SK-N-SH (cell line): ENCODE data around the gene THSD8. TPM values are rescaled to one million over a fixed set of nuclear protein-coding genes. Genes with fewer than 3 reads are reported as not detected.

Experiments used
- CTCF ChIA-PET: fragments of 300-600, 350-600 bp; formaldehyde crosslinking; extraction: SDS; loops from one replicate; lab custom pipeline; 2021; lab: Yijun Ruan, JAX
- POLR2A ChIA-PET: fragments of 350-600 bp; sonication (Branson Sonifier 250); formaldehyde crosslinking; extraction: SDS; loops from one replicate; lab custom pipeline; 2020; ENCODE audit warnings: antibody characterized with exemption, inconsistent platforms; lab: Yijun Ruan, JAX
- DNase-seq: peaks from one replicate; pipeline ENCODE4 v3.0.0; 2012
- H2AFZ ChIP-seq: fragments of 200-600 bp; sonication (generic); 2 replicates; pipeline ENCODE4 v1.8.1; 2016; ENCODE audit warnings: antibody characterized with exemption, mild to moderate bottlenecking, low read depth
- H3F3A ChIP-seq: fragments of 200-600 bp; sonication (generic); replicated peaks from 2 replicates; pipeline ENCODE3; 2016; ENCODE audit warnings: antibody characterized with exemption, mild to moderate bottlenecking; ENCODE audit not compliant: insufficient read depth
- H3K27ac ChIP-seq, 2 experiments: fragments of 200-500 bp in 1 of 2; fragments of 200-600 bp in 1 of 2; sonication (Bioruptor generic) in 1 of 2; sonication (generic), shearing (Covaris generic) in 1 of 2; 2 replicates each; pipeline versions ENCODE4 v1.5.1 to v1.6.1; 2014 to 2016; ENCODE audit warnings: low read depth in 2 of 2, inconsistent platforms in 1 of 2, low read length in 1 of 2, mild to moderate bottlenecking in 1 of 2, mixed read lengths in 1 of 2
- H3K27me3 ChIP-seq: fragments of 200-600 bp; sonication (generic), shearing (Covaris generic); 2 replicates; pipeline ENCODE4 v1.6.1; 2016; ENCODE audit warnings: mixed run types; ENCODE audit not compliant: insufficient read depth
- H3K36me3 ChIP-seq, 2 experiments: fragments of 200-500 bp in 1 of 2; fragments of 200-600 bp in 1 of 2; sonication (Bioruptor generic) in 1 of 2; sonication (generic) in 1 of 2; replicated peaks in 1 of 2; 2 replicates each; pipeline versions ENCODE3 to v1.5.1; 2014 to 2016; ENCODE audit warnings: low read length in 1 of 2, mild to moderate bottlenecking in 1 of 2; ENCODE audit not compliant: insufficient read depth in 2 of 2, control insufficient read depth in 1 of 2
- H3K4me1 ChIP-seq, 2 experiments: fragments of 200-500 bp in 1 of 2; fragments of 200-600 bp in 1 of 2; sonication (Bioruptor generic) in 1 of 2; sonication (generic), shearing (Covaris generic) in 1 of 2; 2 replicates each; pipeline versions ENCODE4 v1.5.1 to v1.6.1; 2014 to 2016; ENCODE audit warnings: low read depth in 1 of 2, low read length in 1 of 2, mixed run types in 1 of 2; ENCODE audit not compliant: insufficient read depth in 2 of 2, control insufficient read depth in 1 of 2
- H3K4me2 ChIP-seq: fragments of 200-600 bp; sonication (generic), shearing (Covaris generic); 2 replicates; pipeline ENCODE4 v1.6.1; 2017; ENCODE audit warnings: mixed run types
- H3K4me3 ChIP-seq, 2 experiments: fragments of 200-500 bp in 1 of 2; fragments of 200-600 bp in 1 of 2; sonication (Bioruptor generic) in 1 of 2; sonication (generic), shearing (Covaris generic) in 1 of 2; 2 replicates each; pipeline versions ENCODE4 v1.5.1 to v1.8.1; 2014 to 2016; ENCODE audit warnings: low read depth in 2 of 2, inconsistent platforms in 1 of 2, low read length in 1 of 2, mild to moderate bottlenecking in 1 of 2, mixed read lengths in 1 of 2, moderate library complexity in 1 of 2
- H3K79me2 ChIP-seq: fragments of 200-600 bp; sonication (generic); 2 replicates; pipeline ENCODE4 v1.8.1; 2017; ENCODE audit warnings: mild to moderate bottlenecking; ENCODE audit not compliant: insufficient read depth
- H3K9ac ChIP-seq: fragments of 200-600 bp; sonication (generic); 2 replicates; pipeline ENCODE4 v1.6.1; 2017; ENCODE audit warnings: mixed run types
- H3K9me2 ChIP-seq: fragments of 200-600 bp; sonication (generic); 2 replicates; pipeline ENCODE4 v1.6.1; 2017; ENCODE audit warnings: mixed run types
- H3K9me3 ChIP-seq: fragments of 200-600 bp; sonication (generic); 2 replicates; pipeline ENCODE4 v1.6.1; 2017; ENCODE audit warnings: mixed run types, mild to moderate bottlenecking, moderate library complexity
- H4K20me1 ChIP-seq: fragments of 200-600 bp; sonication (generic); 2 replicates; pipeline ENCODE4 v1.6.1; 2017; ENCODE audit warnings: mild to moderate bottlenecking, mixed run types; ENCODE audit not compliant: insufficient read depth
- CHD2 ChIP-seq: fragments of 150-350 bp; IDR thresholded peaks from 2 replicates; pipeline ENCODE4 v1.6.1; 2018; ENCODE audit warnings: low read length; ENCODE audit not compliant: partially characterized antibody
- CTCF ChIP-seq: fragments of 200-600 bp; sonication (generic); IDR thresholded peaks from 2 replicates; pipeline ENCODE4 v1.6.1; 2017; ENCODE audit warnings: antibody characterized with exemption, mild to moderate bottlenecking, moderate library complexity
- ELF1 ChIP-seq: IDR thresholded peaks from 2 replicates; pipeline ENCODE4 v1.4.0; 2012
- EP300 ChIP-seq, 2 experiments: IDR thresholded peaks; 2 replicates each; pipeline versions ENCODE4 v1.4.0 to v1.6.1; 2012; ENCODE audit warnings: borderline replicate concordance in 1 of 2, low read depth in 1 of 2, low read length in 1 of 2
- JUND ChIP-seq: IDR thresholded peaks from 2 replicates; pipeline ENCODE4 v1.4.0; 2012
- MXI1 ChIP-seq: IDR thresholded peaks from 2 replicates; pipeline ENCODE4 v1.6.1; 2012; ENCODE audit warnings: mild to moderate bottlenecking, low read depth, low read length, improper control_type of control experiment
- NFIC ChIP-seq: IDR thresholded peaks from 2 replicates; pipeline ENCODE4 v1.4.0; 2012; ENCODE audit warnings: borderline replicate concordance
- PBX3 ChIP-seq: IDR thresholded peaks from 2 replicates; pipeline ENCODE4; 2012
- POLR2AphosphoS5 ChIP-seq: IDR thresholded peaks from 2 replicates; pipeline ENCODE4 v1.6.1; 2012; ENCODE audit warnings: low read depth, low read length
- RAD21 ChIP-seq: IDR thresholded peaks from 2 replicates; pipeline ENCODE4 v1.6.1; 2012; ENCODE audit warnings: mild to moderate bottlenecking, low read length
- SIN3A ChIP-seq: IDR thresholded peaks from 2 replicates; pipeline ENCODE4 v1.6.1; 2012; ENCODE audit warnings: low read depth, mild to moderate bottlenecking, low read length, moderate library complexity, borderline replicate concordance
- SMC3 ChIP-seq: IDR thresholded peaks from 2 replicates; pipeline ENCODE4 v1.6.1; 2012; ENCODE audit warnings: low read depth, low read length, improper control_type of control experiment
- TAF1 ChIP-seq: IDR thresholded peaks from 2 replicates; pipeline ENCODE4 v1.6.1; 2012; ENCODE audit warnings: low read depth, mild to moderate bottlenecking, low read length, moderate library complexity, borderline replicate concordance
- TEAD4 ChIP-seq: IDR thresholded peaks from 2 replicates; pipeline ENCODE4 v1.4.0; 2012; ENCODE audit warnings: mild to moderate bottlenecking, borderline replicate concordance; ENCODE audit not compliant: insufficient read depth
- YY1 ChIP-seq: IDR thresholded peaks from 2 replicates; pipeline ENCODE4 v1.4.0; 2012; ENCODE audit warnings: low read depth, mild to moderate bottlenecking
- ZBTB33 ChIP-seq: IDR thresholded peaks from 2 replicates; pipeline ENCODE4 v1.4.0; 2012; ENCODE audit warnings: low read depth, borderline replicate concordance
- WGBS: methylation state at CpG from one replicate; pipeline ENCODE4 v1.1.6; 2017; ENCODE audit warnings: low lambda C conversion rate; 5-methylcytosine and 5-hydroxymethylcytosine counted together
- polyA plus RNA-seq, 3 experiments: library from polyadenylated mRNA; depleted of rRNA; stranded (reverse); fragments of >200 nt; gene quantifications; 2 replicates each; pipeline ENCODE4 v1.2.3, GENCODE V29; 2012

THSD8 gene
- polyA plus RNA-seq (2012; rRNA removed), result not detected in 2 replicates
- polyA plus RNA-seq (2012; cell fraction: cytosol; rRNA removed), result 0.33 TPM in 1 of 2 replicates, not detected in the other
- polyA plus RNA-seq (2012; cell fraction: nucleus; rRNA removed), result 2.9 TPM in 1 of 2 replicates, not detected in the other

GRCh38 chr19:12801466-12802266 lies at the start of gene THSD8, which contains the start of gene PRDX2:
THSD8 (plus strand) TSS chr19:12802069; CDS start chr19:12802072, 3 bp downstream.
PRDX2 (minus strand) TSS chr19:12801800; CDS start chr19:12801261, 539 bp downstream.
- peak; percentile 94 for DNase-seq

More at GRCh38 chr19:12801466-12802266, at the start of gene THSD8, which contains the start of gene PRDX2:
- peak within 1 kb of the TSS; percentile 74 to 95 for H3K4me3 ChIP-seq
- H3K9ac ChIP-seq, result peak within 1 kb of the TSS; percentile 80
- H3K27me3 ChIP-seq, result no peaks in the 10 kb centered on the region
- peak within 1 kb of the TSS; percentile 100 for H3K4me2 ChIP-seq
- H3K79me2 ChIP-seq, result peaks cover 12% of the 10 kb centered on the region
- CTCF ChIA-PET, result interaction anchor here (0.7 to 17.1 kb wide), 10 partner anchors 9 to 64 kb away, joined by 3 to 447 read pairs (median 8); partner anchors contain the start of genes HOOK2 and JUNB
- peaks cover 4 to 8% of the 10 kb centered on the region in 2 experiments for H3K36me3 ChIP-seq
- no peaks in the 10 kb centered on the region for H3K9me2 ChIP-seq
- TF ChIP-seq ELF1 (no peak), YY1 (no peak; the same call in 1 of the 2 replicates), RAD21 (no peak), SMC3 (no peak), TEAD4 (no peak), PBX3 (no peak), CHD2 (peak; percentile 39), ZBTB33 (no peak), POLR2AphosphoS5 (peak; percentile 97), CTCF (no peak; the same call in 1 of the 2 replicates), NFIC (no peak), EP300 (IDR thresholded peaks at IDR 0.05; ENCODE audit: borderline replicate concordance in 1 of 2, low read depth in 1 of 2, low read length in 1 of 2) (peak in 1 of 2 experiments; percentile 47; a peak in 1 of 4 replicates), SIN3A (peak; percentile 28; the same call in 1 of the 2 replicates), TAF1 (peak; percentile 74; the same call in 1 of the 2 replicates), JUND (no peak; the same call in 1 of the 2 replicates), MXI1 (peak; percentile 16)
- TF ChIP-seq, all 33 proteins: peak for 6
- Histone ChIP-seq H3K27ac (peak within 1 kb of the TSS in 1 of 2 experiments; percentile 74; a peak in 2 of 4 replicates), H2AFZ (peak within 1 kb of the TSS; percentile 98), H3K4me1 (peaks cover 4 to 21% of the 10 kb centered on the region in 2 experiments; a peak in 1 of 4 replicates), H4K20me1 (no peaks in the 10 kb centered on the region), H3F3A (peaks cover 17% of the 10 kb centered on the region), H3K9me3 (no peaks in the 10 kb centered on the region)
- 19% methylated on average over 26 of the region's 78 CpGs for WGBS
- POLR2A ChIA-PET, result interaction anchor here (0.8 to 2.6 kb wide), 3 partner anchors 9 to 35 kb away, joined by 3 to 20 read pairs (median 3); partner anchors contain the start of gene JUNB
